Measurements from ENCODE around the gene SPACA4. TPM values are rescaled to one million over a fixed set of nuclear protein-coding genes. Genes with fewer than 3 reads are reported as not detected.

Gene SPACA4
- total RNA-seq, 1 experiment from 2014 or later: not detected

DNA sequence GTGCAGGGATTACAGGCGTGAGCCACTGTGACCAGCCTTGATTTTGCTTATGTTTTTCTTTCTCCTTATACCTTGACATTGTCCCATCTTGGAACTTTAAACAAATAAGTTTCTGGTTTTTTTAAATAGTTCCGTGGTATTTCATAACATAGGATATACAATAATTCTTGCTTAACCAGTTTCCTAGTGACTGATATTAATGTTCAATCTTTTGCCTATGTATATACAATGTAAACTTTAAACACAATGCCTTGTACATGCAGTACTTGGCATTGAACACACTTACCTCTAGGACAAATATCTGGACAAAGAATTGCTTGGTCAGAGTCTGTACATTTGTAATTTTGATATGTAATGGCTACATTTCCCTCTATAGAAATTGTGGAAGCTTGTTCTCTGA is 24.4 kb upstream of the SPACA4 start:
- H3K27ac ChIP-seq (ENCODE audit: low read length): no peak overlapping the region
- no TSS peak for BruUV-seq (replicated peaks)
- ChIA-PET POLR2A (interaction anchor here (0.5 to 0.6 kb wide), 2 partner anchors 64 to 248 kb away, joined by 4 to 6 read pairs; no protein-coding TSS in a partner anchor), CTCF (no interaction called here)
- no peaks in the 10 kb centered on the region for H3K36me3 ChIP-seq (ENCODE audit: control insufficient read depth, insufficient read depth, low read length)
- in situ Hi-C loops (cut with HindIII; ENCODE audit: low pct_unique_long_range_greater_than_20kb, low sequenced_read_pairs) (no loop called here), intact Hi-C loops (cut with micrococcal nuclease; ENCODE audit: unreplicated experiment) (no loop called here)
- H3K4me1 ChIP-seq (ENCODE audit: control insufficient read depth, insufficient read depth, low read length): 0 out of 2 replicates have a peak, but pooled peaks cover 4% of the 10 kb centered on the region
- DNase-seq (ENCODE audit: low read depth, low spot score): no peak
- ATAC-seq: no peak
- H3K4me3 ChIP-seq (ENCODE audit: low read depth in 2 of 2, low read length in 2 of 2): no peak overlapping the region
- TF ChIP-seq POLR2AphosphoS5 (IDR thresholded peaks at IDR 0.05; ENCODE audit: low read depth, low read length) (no peak), TCF7L2 (IDR thresholded peaks at IDR 0.05; ENCODE audit: low read depth, low read length) (no peak), SIN3A (IDR thresholded peaks at IDR 0.05; ENCODE audit: borderline replicate concordance, insufficient read depth, low read depth, low read length) (no peak)
- TF ChIP-seq, protein P1, sequence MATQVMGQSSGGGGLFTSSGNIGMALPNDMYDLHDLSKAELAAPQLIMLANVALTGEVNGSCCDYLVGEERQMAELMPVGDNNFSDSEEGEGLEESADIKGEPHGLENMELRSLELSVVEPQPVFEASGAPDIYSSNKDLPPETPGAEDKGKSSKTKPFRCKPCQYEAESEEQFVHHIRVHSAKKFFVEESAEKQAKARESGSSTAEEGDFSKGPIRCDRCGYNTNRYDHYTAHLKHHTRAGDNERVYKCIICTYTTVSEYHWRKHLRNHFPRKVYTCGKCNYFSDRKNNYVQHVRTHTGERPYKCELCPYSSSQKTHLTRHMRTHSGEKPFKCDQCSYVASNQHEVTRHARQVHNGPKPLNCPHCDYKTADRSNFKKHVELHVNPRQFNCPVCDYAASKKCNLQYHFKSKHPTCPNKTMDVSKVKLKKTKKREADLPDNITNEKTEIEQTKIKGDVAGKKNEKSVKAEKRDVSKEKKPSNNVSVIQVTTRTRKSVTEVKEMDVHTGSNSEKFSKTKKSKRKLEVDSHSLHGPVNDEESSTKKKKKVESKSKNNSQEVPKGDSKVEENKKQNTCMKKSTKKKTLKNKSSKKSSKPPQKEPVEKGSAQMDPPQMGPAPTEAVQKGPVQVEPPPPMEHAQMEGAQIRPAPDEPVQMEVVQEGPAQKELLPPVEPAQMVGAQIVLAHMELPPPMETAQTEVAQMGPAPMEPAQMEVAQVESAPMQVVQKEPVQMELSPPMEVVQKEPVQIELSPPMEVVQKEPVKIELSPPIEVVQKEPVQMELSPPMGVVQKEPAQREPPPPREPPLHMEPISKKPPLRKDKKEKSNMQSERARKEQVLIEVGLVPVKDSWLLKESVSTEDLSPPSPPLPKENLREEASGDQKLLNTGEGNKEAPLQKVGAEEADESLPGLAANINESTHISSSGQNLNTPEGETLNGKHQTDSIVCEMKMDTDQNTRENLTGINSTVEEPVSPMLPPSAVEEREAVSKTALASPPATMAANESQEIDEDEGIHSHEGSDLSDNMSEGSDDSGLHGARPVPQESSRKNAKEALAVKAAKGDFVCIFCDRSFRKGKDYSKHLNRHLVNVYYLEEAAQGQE (IDR thresholded peaks at IDR 0.05; ENCODE audit: insufficient read depth in 1 of 2, low read depth in 2 of 2, low read length in 1 of 2): no peak
- TF ChIP-seq, protein P2, sequence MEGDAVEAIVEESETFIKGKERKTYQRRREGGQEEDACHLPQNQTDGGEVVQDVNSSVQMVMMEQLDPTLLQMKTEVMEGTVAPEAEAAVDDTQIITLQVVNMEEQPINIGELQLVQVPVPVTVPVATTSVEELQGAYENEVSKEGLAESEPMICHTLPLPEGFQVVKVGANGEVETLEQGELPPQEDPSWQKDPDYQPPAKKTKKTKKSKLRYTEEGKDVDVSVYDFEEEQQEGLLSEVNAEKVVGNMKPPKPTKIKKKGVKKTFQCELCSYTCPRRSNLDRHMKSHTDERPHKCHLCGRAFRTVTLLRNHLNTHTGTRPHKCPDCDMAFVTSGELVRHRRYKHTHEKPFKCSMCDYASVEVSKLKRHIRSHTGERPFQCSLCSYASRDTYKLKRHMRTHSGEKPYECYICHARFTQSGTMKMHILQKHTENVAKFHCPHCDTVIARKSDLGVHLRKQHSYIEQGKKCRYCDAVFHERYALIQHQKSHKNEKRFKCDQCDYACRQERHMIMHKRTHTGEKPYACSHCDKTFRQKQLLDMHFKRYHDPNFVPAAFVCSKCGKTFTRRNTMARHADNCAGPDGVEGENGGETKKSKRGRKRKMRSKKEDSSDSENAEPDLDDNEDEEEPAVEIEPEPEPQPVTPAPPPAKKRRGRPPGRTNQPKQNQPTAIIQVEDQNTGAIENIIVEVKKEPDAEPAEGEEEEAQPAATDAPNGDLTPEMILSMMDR (IDR thresholded peaks at IDR 0.05): no peak
- H3K9me3 ChIP-seq (ENCODE audit: control insufficient read depth, insufficient read depth, low read depth, low read length): no peaks in the 10 kb centered on the region
- H3K27me3 ChIP-seq (ENCODE audit: control insufficient read depth, insufficient read depth, low read length): no peaks in the 10 kb centered on the region

DNA sequence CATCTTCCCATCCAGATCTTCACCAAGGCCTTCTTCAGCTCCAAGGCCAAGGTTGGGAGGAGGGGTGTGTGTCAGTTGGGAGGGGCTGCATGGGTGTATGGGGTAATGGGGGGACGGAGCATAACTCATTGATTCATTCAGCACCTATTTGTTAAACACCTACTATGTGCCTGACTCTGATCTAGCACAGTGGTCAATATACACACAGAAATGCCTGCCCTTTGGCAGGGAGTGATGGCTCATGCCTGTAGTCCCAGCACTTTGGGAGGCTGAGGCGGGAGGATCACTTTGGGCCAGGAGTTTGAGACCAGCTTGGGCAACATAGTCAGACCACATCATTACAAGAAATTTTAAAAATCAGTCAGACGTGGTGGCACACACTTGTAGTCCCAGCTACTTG is 19.2 kb upstream of the SPACA4 start:
- intact Hi-C loops (cut with micrococcal nuclease; ENCODE audit: unreplicated experiment): no loop called here
- BruUV-seq (replicated peaks): no TSS peak

More for the DNA sequence above, 19.2 kb upstream of the SPACA4 start:
- Histone ChIP-seq H3K27me3 (ENCODE audit: control insufficient read depth, insufficient read depth, low read length) (no peaks in the 10 kb centered on the region), H3K4me3 (ENCODE audit: low read depth in 2 of 2, low read length in 2 of 2) (no peak overlapping the region), H3K27ac (ENCODE audit: low read length) (no peak overlapping the region), H3K36me3 (ENCODE audit: control insufficient read depth, insufficient read depth, low read length) (no peaks in the 10 kb centered on the region), H3K9me3 (ENCODE audit: control insufficient read depth, insufficient read depth, low read depth, low read length) (no peaks in the 10 kb centered on the region), H3K4me1 (ENCODE audit: control insufficient read depth, insufficient read depth, low read length) (0 out of 2 replicates have a peak, but pooled peaks cover 4% of the 10 kb centered on the region)
- CTCF ChIA-PET: interaction anchor here (0.6 kb wide), 1 partner anchor 21 kb away, joined by 9 read pairs; no protein-coding TSS in a partner anchor
- ATAC-seq (no peak), DNase-seq (ENCODE audit: low read depth, low spot score) (no peak)
- TF ChIP-seq, protein P1 (IDR thresholded peaks at IDR 0.05; ENCODE audit: insufficient read depth in 1 of 2, low read depth in 2 of 2, low read length in 1 of 2): no peak
- TF ChIP-seq, protein P2 (IDR thresholded peaks at IDR 0.05): no peak
- TF ChIP-seq TCF7L2 (IDR thresholded peaks at IDR 0.05; ENCODE audit: low read depth, low read length): no peak
- TF ChIP-seq POLR2AphosphoS5 (IDR thresholded peaks at IDR 0.05; ENCODE audit: low read depth, low read length): no peak
- no peak for TF ChIP-seq SIN3A (IDR thresholded peaks at IDR 0.05; ENCODE audit: borderline replicate concordance, insufficient read depth, low read depth, low read length)
- POLR2A ChIA-PET: no interaction called here
- in situ Hi-C loops (cut with HindIII; ENCODE audit: low pct_unique_long_range_greater_than_20kb, low sequenced_read_pairs): no loop called here
